ENCODE data around the gene IDUA. TPM values are rescaled to one million over a fixed set of nuclear protein-coding genes. Genes with fewer than 3 reads are reported as not detected.
A peak's percentile ranks its signal among the peaks of the same experiment; 100 is the strongest.
"Not testable (repeated sequence)": the region's sequence is repeated elsewhere in the genome, so short reads cannot be mapped to it uniquely, and the experiment has no call there.

IDUA gene
- total RNA-seq, 1 donor = 21.7 TPM

DNA sequence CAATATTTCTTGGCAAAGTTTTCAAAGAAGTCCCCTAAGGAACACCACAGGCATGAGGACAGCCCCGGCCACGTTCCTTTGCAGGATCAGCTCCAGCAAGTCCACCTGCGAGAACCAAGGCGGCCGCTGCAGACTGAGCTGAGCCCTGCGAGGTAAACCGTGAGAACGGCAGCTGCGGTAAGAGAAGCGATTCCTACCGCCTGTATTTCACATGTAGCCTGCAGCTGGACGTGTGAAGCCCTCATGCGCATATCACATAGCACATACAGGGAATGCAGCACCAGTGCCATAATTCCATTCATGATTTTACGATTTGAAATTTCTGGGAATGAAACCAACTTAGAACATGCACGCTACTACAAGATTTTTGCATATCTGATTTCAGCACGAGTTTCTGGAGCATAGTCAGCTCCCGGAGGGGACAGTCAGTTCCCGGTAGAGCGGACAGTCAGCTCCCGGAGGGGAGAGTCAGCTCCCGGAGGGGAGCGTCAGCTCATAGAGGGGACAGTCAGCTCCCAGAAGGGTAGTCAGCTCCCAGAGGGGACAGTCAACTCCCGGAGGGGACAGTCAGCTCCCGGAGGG lies 66.3 kb downstream of the IDUA start:
- peak overlapping the region; percentile 2 for H3K4me3 ChIP-seq (ENCODE audit: low read depth, low read length)
- peak; percentile 94 for DNase-seq (ENCODE audit: low read depth)
- TF ChIP-seq, protein P1, sequence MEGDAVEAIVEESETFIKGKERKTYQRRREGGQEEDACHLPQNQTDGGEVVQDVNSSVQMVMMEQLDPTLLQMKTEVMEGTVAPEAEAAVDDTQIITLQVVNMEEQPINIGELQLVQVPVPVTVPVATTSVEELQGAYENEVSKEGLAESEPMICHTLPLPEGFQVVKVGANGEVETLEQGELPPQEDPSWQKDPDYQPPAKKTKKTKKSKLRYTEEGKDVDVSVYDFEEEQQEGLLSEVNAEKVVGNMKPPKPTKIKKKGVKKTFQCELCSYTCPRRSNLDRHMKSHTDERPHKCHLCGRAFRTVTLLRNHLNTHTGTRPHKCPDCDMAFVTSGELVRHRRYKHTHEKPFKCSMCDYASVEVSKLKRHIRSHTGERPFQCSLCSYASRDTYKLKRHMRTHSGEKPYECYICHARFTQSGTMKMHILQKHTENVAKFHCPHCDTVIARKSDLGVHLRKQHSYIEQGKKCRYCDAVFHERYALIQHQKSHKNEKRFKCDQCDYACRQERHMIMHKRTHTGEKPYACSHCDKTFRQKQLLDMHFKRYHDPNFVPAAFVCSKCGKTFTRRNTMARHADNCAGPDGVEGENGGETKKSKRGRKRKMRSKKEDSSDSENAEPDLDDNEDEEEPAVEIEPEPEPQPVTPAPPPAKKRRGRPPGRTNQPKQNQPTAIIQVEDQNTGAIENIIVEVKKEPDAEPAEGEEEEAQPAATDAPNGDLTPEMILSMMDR (IDR thresholded peaks at IDR 0.05; ENCODE audit: insufficient read depth, low read length) = no peak

DNA sequence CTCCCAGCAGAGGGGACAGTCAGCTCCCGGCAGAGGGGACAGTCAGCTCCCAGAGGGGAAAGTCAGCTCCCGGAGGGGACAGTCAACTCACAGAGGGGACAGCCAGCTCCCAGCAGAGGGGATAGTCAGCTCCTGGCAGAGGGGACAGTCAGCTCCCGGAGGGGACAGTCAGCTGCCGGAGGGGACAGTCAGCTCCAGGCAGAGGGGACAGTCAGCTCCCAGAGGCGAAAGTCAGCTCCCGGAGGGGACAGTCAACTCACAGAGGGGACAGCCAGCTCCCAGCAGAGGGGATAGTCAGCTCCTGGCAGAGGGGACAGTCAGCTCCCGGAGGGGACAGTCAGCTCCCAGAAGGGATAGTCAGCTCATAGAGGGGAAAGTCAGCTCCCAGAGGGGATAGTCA lies 67.0 kb downstream of the IDUA start:
- H3K4me3 ChIP-seq (ENCODE audit: low read depth, low read length); DNase-seq (ENCODE audit: low read depth): not testable (repeated sequence)

Other genes with a start within 250 kb of the IDUA start
- not detected in 2 replicates for gene CPLX1, start 160.9 kb upstream of the IDUA start, total RNA-seq (ENCODE audit: low replicate concordance)
- gene GAK, start 54.7 kb upstream of the IDUA start, total RNA-seq (ENCODE audit: low replicate concordance) = 49.4 and 66.9 TPM in 2 replicates
- 5.6 and 13.8 TPM in 2 replicates for gene TMEM175, start 54.6 kb upstream of the IDUA start, total RNA-seq (ENCODE audit: low replicate concordance)
- 9.9 and 13.7 TPM in 2 replicates for gene DGKQ, start 13.5 kb upstream of the IDUA start, total RNA-seq (ENCODE audit: low replicate concordance)
- 0.27 TPM in 1 of 2 replicates, not detected in the other for gene SLC26A1, start 6.4 kb downstream of the IDUA start, total RNA-seq (ENCODE audit: low replicate concordance)
- 14.1 and 27.4 TPM in 2 replicates for gene FGFRL1, start 24.6 kb downstream of the IDUA start, total RNA-seq (ENCODE audit: low replicate concordance)
- gene RNF212, start 126.5 kb downstream of the IDUA start, total RNA-seq (ENCODE audit: low replicate concordance) = 2.8 and 6.9 TPM in 2 replicates
- 21.1 and 409 TPM in 2 replicates for gene SPON2, start 185.5 kb downstream of the IDUA start, total RNA-seq (ENCODE audit: low replicate concordance)

All from fibroblast of the aortic adventitia (primary cell).